GM06990 (cell line): ENCODE measurements around the gene TPST1.

Source experiments
- DNase-seq: peaks from one replicate; pipeline ENCODE4 v3.0.0-alpha.2; 2011; ENCODE audit not compliant: insufficient read length; ENCODE audit errors: extremely low read depth
- H3K27me3 ChIP-seq: replicated peaks from 2 replicates; pipeline ENCODE4 v1.6.0; 2011; ENCODE audit warnings: low read length; ENCODE audit not compliant: control insufficient read depth, insufficient read depth
- H3K36me3 ChIP-seq: 2 replicates; pipeline ENCODE4 v1.5.1; 2011; ENCODE audit warnings: low read length; ENCODE audit not compliant: control insufficient read depth, insufficient read depth
- H3K4me3 ChIP-seq: replicated peaks from 2 replicates; pipeline ENCODE4 v1.5.1; 2011; ENCODE audit warnings: low read depth, mild to moderate bottlenecking, control low read depth, low read length
- TF ChIP-seq, protein P1 (sequence below): IDR thresholded peaks from 2 replicates; pipeline ENCODE4 v1.5.1; 2011; ENCODE audit warnings: low read length, control low read depth, mild to moderate bottlenecking, inconsistent platforms; ENCODE audit not compliant: insufficient read depth, poor library complexity, severe bottlenecking

TPST1 gene

DNA sequence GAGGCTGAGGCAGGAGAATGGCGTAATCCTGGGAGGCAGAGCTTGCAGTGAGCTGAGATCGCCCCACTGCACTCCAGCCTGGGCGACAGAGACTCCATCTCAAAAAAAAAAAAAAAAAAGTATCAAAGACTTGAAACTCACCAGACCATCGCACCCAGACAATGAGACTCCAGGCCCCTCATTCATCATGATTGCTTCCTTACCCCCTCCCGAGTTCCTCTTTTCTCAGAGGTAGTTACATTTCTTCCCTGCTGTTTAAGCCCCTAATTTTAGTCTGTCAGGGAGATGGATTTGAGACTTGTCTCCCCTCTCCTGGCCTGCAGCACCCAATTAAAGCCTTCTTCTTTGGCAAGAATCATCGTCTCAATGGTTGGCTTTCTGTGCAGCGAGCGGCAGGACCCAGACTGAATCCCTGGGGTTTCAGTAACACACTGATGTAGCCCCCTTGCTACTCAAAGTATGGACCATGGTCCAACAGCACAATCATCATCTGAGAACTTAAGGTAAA is 19.4 kb upstream of the TPST1 start:
- Histone ChIP-seq H3K27me3 (no peaks in the 10 kb centered on the region; the same call in 1 of the 2 replicates), H3K36me3 (no peaks in the 10 kb centered on the region), H3K4me3 (no peak overlapping the region)
- TF ChIP-seq, protein P1, sequence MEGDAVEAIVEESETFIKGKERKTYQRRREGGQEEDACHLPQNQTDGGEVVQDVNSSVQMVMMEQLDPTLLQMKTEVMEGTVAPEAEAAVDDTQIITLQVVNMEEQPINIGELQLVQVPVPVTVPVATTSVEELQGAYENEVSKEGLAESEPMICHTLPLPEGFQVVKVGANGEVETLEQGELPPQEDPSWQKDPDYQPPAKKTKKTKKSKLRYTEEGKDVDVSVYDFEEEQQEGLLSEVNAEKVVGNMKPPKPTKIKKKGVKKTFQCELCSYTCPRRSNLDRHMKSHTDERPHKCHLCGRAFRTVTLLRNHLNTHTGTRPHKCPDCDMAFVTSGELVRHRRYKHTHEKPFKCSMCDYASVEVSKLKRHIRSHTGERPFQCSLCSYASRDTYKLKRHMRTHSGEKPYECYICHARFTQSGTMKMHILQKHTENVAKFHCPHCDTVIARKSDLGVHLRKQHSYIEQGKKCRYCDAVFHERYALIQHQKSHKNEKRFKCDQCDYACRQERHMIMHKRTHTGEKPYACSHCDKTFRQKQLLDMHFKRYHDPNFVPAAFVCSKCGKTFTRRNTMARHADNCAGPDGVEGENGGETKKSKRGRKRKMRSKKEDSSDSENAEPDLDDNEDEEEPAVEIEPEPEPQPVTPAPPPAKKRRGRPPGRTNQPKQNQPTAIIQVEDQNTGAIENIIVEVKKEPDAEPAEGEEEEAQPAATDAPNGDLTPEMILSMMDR: no peak
- DNase-seq: no peak

DNA sequence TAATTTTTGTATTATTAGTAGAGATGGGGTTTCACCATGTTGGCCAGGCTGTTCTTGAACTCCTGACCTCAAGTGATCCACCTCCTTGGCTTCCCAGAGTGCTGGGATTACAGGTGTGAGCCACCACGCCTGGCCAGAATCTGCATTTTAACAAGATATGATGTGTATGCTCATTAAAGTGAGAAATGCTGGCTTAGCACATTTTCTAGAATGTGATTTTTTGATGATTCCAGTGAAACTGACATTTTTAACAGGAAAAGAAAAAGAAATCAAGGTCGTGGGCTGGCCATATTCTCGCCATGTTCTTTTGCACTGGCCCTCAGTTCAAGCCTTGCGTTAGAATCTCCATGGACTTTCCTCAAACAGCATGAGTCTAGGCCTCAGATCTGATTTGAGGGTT is 18.1 kb upstream of the TPST1 start:
- no peak for DNase-seq
- Histone ChIP-seq H3K36me3 (no peaks in the 10 kb centered on the region), H3K4me3 (no peak overlapping the region), H3K27me3 (no peaks in the 10 kb centered on the region; the same call in 1 of the 2 replicates)
- TF ChIP-seq, protein P1: no peak

DNA sequence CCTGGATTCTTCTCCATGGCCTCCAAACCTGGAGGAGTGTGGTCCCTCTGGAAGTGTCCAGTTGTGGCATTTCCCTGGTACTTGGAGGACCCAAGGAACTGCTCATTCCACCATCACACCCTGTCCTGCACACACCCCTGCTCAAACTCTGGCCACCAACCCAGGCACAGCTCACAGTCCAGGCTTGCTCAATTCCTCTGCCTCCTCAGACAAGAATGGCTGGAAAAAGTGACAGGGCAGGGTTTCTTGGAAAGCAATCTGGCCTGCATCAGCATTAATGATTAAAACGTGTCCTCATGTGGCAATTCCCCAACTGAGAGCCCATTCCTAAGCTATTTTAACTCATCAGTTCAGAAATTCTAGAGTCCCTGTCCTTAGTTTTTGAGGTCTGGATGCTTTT is 17.2 kb upstream of the TPST1 start:
- no peak overlapping the region for H3K4me3 ChIP-seq
- DNase-seq: no peak
- TF ChIP-seq, protein P1: no peak

DNA sequence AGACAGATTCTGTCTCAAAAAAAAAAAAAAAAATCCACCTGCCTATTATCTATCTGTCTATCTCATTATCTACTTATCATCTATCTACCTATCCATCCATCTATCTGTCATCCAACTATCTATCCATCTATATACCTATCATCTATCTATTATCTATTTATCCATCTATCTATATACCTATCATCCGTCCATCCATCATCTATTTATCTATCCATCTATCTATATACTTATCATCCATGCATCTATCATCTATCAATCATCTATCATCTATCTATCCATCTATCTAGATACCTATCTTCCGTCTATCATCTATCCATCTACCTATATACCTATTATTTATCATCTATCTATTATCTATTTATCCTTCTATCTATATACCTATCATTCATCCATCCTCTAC is 16.5 kb upstream of the TPST1 start:
- Histone ChIP-seq H3K4me3 (no peak overlapping the region), H3K27me3 (no peaks in the 10 kb centered on the region; the same call in 1 of the 2 replicates), H3K36me3 (no peaks in the 10 kb centered on the region)
- no peak for DNase-seq
- TF ChIP-seq, protein P1: no peak

More for the DNA sequence above, 17.2 kb upstream of the TPST1 start:
- H3K27me3 ChIP-seq: no peaks in the 10 kb centered on the region; the same call in 1 of the 2 replicates
- no peaks in the 10 kb centered on the region for H3K36me3 ChIP-seq

DNA sequence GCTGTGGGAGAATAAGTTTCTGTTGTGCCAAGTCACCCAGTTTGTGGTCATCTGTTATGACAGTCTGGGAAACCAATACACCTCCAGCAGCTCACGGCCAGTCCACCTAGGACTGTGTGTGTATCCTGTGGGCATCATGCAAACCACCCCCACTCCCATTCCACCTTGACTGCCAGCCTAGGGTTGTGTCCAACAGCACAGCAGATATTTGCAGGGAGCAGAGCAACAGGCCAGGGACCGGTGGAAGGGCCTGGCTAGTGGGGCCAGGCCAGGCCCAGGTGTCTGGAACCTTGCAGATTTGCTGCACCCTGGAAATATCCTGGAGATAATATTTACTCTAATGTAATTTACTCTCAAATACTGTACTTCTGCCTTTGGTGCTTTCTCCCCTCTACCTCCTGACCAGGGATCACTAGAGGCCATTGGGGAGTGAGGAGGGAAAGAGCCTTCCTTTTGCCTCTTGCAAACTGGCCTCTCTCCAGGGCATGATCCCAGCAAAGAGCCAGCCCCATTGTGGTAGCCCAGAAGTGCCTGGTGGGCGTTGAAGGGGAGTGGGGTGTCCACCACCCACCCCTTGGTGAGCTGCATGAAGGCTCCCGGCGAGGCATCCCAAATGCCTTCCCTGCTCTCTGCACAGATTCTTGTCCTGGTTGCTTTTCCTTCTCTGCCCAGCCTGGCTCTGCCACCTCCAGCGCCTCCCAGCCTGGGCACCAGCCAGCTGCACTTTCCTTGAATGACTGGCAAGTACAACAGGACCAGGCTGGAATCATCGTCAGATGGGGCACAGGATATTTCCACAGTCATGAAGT is 15.2 kb upstream of the TPST1 start:
- Histone ChIP-seq H3K27me3 (no peaks in the 10 kb centered on the region; the same call in 1 of the 2 replicates), H3K4me3 (no peak overlapping the region)
- TF ChIP-seq, protein P1: no peak

More for the DNA sequence above, 15.2 kb upstream of the TPST1 start:
- no peaks in the 10 kb centered on the region for H3K36me3 ChIP-seq
- DNase-seq: no peak
